Measurements from ENCODE around the gene OSBPL1A. TPM values are rescaled to one million over a fixed set of nuclear protein-coding genes. Genes with fewer than 3 reads are reported as not detected.

The OSBPL1A gene
- total and polyA plus RNA-seq, 5 experiments from 2014 or later, result 1.3 to 2.4 (median 1.7) TPM

- no peak for DNase-seq
- Mint-ChIP-seq H3K27ac (no peak overlapping the region), H3K4me3 (no peak overlapping the region), H3K4me1 (peaks cover 0 to 2% (median under 1%) of the 10 kb centered on the region in 4 donors), H3K27me3 (peaks cover 27 to 69% (median 55%) of the 10 kb centered on the region in 5 donors), H3K9me3 (peaks cover 0 to 18% (median 2%) of the 10 kb centered on the region in 9 donors), H3K36me3 (peaks cover 0 to 34% (median 10%) of the 10 kb centered on the region in 3 donors)
- no peak for ATAC-seq
- POLR2A ChIA-PET, result no interaction called here
Observed at GRCh38 chr18:24420551-24420950, 22.9 kb upstream of the OSBPL1A start.

- H3K27ac Mint-ChIP-seq, result no peak overlapping the region
- no peaks in the 10 kb centered on the region for H3K9me3 Mint-ChIP-seq
- peaks cover 0 to 3% (median 0%) of the 10 kb centered on the region in 4 donors for H3K4me1 Mint-ChIP-seq
- ATAC-seq (no peak), DNase-seq (no peak)
- peaks cover 0 to 12% (median 4%) of the 10 kb centered on the region in 3 donors for H3K36me3 Mint-ChIP-seq
- H3K27me3 Mint-ChIP-seq, result peaks cover 14 to 58% (median 39%) of the 10 kb centered on the region in 5 donors
- H3K4me3 Mint-ChIP-seq, result no peak overlapping the region
- POLR2A ChIA-PET, result no interaction called here
Observed at GRCh38 chr18:24417480-24417879, 19.9 kb upstream of the OSBPL1A start.

- Mint-ChIP-seq H3K36me3 (peaks cover 0 to 10% (median 2%) of the 10 kb centered on the region in 3 donors), H3K9me3 (no peaks in the 10 kb centered on the region), H3K27me3 (peaks cover 14 to 53% (median 30%) of the 10 kb centered on the region in 5 donors), H3K4me1 (peaks cover 0 to 3% (median 0%) of the 10 kb centered on the region in 4 donors), H3K4me3 (no peak overlapping the region), H3K27ac (no peak overlapping the region)
- POLR2A ChIA-PET, result no interaction called here
- DNase-seq (no peak), ATAC-seq (no peak)
Observed at GRCh38 chr18:24414349-24415003, 16.9 kb upstream of the OSBPL1A start.

- Mint-ChIP-seq H3K27ac (no peak overlapping the region), H3K36me3 (peaks cover 0 to 5% (median 2%) of the 10 kb centered on the region in 3 donors)
Observed at GRCh38 chr18:24413148-24413547, 15.5 kb upstream of the OSBPL1A start.

GRCh38 chr18:24408496-24408895 lies 10.9 kb upstream of the OSBPL1A start:
- no peaks in the 10 kb centered on the region for H3K4me1 Mint-ChIP-seq
- ATAC-seq (no peak), DNase-seq (no peak)
- H3K36me3 Mint-ChIP-seq, result peaks cover 0 to 11% (median 3%) of the 10 kb centered on the region in 3 donors
- POLR2A ChIA-PET, result no interaction called here
- H3K27ac Mint-ChIP-seq, result no peak overlapping the region
- peaks cover 0 to 3% (median 0%) of the 10 kb centered on the region in 9 donors for H3K9me3 Mint-ChIP-seq
- H3K27me3 Mint-ChIP-seq, result peaks cover 35 to 77% (median 57%) of the 10 kb centered on the region in 5 donors
- H3K4me3 Mint-ChIP-seq, result no peak overlapping the region

More at GRCh38 chr18:24413148-24413547, 15.5 kb upstream of the OSBPL1A start:
- POLR2A ChIA-PET, result interaction anchor here (1.1 kb wide), 1 partner anchor 14 kb away, joined by 5 read pairs; no protein-coding TSS in a partner anchor
- peaks cover 0 to 3% (median 0%) of the 10 kb centered on the region in 4 donors for H3K4me1 Mint-ChIP-seq
- DNase-seq (no peak), ATAC-seq (no peak)
- H3K9me3 Mint-ChIP-seq, result no peaks in the 10 kb centered on the region
- peaks cover 18 to 55% (median 35%) of the 10 kb centered on the region in 5 donors for H3K27me3 Mint-ChIP-seq
- H3K4me3 Mint-ChIP-seq, result no peak overlapping the region

- DNase-seq, result no peak
- peaks cover 0 to 6% (median 3%) of the 10 kb centered on the region in 3 donors for H3K36me3 Mint-ChIP-seq
- H3K4me3 Mint-ChIP-seq, result no peak overlapping the region
- H3K27me3 Mint-ChIP-seq, result peaks cover 43 to 63% (median 45%) of the 10 kb centered on the region in 5 donors
- no peak overlapping the region for H3K27ac Mint-ChIP-seq
- peaks cover 0 to 3% (median 0%) of the 10 kb centered on the region in 9 donors for H3K9me3 Mint-ChIP-seq
- no peak for ATAC-seq
- no peaks in the 10 kb centered on the region for H3K4me1 Mint-ChIP-seq
- POLR2A ChIA-PET, result no interaction called here
Observed at GRCh38 chr18:24404591-24404990, 7.0 kb upstream of the OSBPL1A start.

- DNase-seq (no peak), ATAC-seq (no peak)
- Mint-ChIP-seq H3K36me3 (peaks cover 0 to 6% (median 3%) of the 10 kb centered on the region in 3 donors), H3K4me1 (peaks cover 2 to 4% (median 2%) of the 10 kb centered on the region in 4 donors), H3K27me3 (peaks cover 31 to 47% (median 34%) of the 10 kb centered on the region in 5 donors), H3K27ac (no peak overlapping the region), H3K4me3 (no peak overlapping the region), H3K9me3 (peaks cover 0 to 3% (median 0%) of the 10 kb centered on the region in 9 donors)
- POLR2A ChIA-PET, result no interaction called here
Observed at GRCh38 chr18:24403076-24403475, 5.5 kb upstream of the OSBPL1A start.

- Mint-ChIP-seq H3K27me3 (peaks cover 24 to 40% (median 29%) of the 10 kb centered on the region in 5 donors), H3K4me3 (no peak overlapping the region)
Observed at GRCh38 chr18:24402209-24402785, 4.7 kb upstream of the OSBPL1A start.

GRCh38 chr18:24400587-24400986 lies 3.0 kb upstream of the OSBPL1A start:
- peaks cover 8 to 12% (median 10%) of the 10 kb centered on the region in 4 donors for H3K4me1 Mint-ChIP-seq
- no peak overlapping the region for H3K4me3 Mint-ChIP-seq
- no peak overlapping the region for H3K27ac Mint-ChIP-seq
- H3K36me3 Mint-ChIP-seq, result peaks cover 0 to 3% (median 0%) of the 10 kb centered on the region in 3 donors
- POLR2A ChIA-PET, result no interaction called here
- ATAC-seq (no peak), DNase-seq (no peak)
- H3K9me3 Mint-ChIP-seq, result peaks cover 0 to 2% (median 0%) of the 10 kb centered on the region in 9 donors
- H3K27me3 Mint-ChIP-seq, result peaks cover 12 to 28% (median 19%) of the 10 kb centered on the region in 5 donors

More at GRCh38 chr18:24402209-24402785, 4.7 kb upstream of the OSBPL1A start:
- POLR2A ChIA-PET, result no interaction called here
- H3K36me3 Mint-ChIP-seq, result peaks cover 0 to 6% (median 3%) of the 10 kb centered on the region in 3 donors
- DNase-seq, result no peak
- no peak for ATAC-seq
- H3K27ac Mint-ChIP-seq, result no peak overlapping the region
- H3K4me1 Mint-ChIP-seq, result peaks cover 4 to 7% (median 5%) of the 10 kb centered on the region in 4 donors
- H3K9me3 Mint-ChIP-seq, result peaks cover 0 to 3% (median 0%) of the 10 kb centered on the region in 9 donors

- Mint-ChIP-seq H3K27me3 (peaks cover 8 to 17% (median 14%) of the 10 kb centered on the region in 5 donors), H3K4me1 (peaks cover 8 to 19% (median 14%) of the 10 kb centered on the region in 4 donors), H3K27ac (no peak overlapping the region), H3K4me3 (peak overlapping the region in 9 of 10 donors; percentile 86 to 97 (median 89)), H3K36me3 (no peaks in the 10 kb centered on the region), H3K9me3 (no peaks in the 10 kb centered on the region)
- DNase-seq (no peak), ATAC-seq (no peak)
- POLR2A ChIA-PET, result no interaction called here
Observed at GRCh38 chr18:24398540-24398939, 916 bp upstream of the OSBPL1A start.

GRCh38 chr18:24397131-24397693 lies 412 bp downstream of the OSBPL1A start:
- DNase-seq, result peak in 2 of 10 donors; percentile 8 to 26
- POLR2A ChIA-PET, result no interaction called here
- Mint-ChIP-seq H3K4me3 (peak overlapping the region; percentile 74 to 91 (median 88)), H3K27me3 (peaks cover 0 to 10% (median 5%) of the 10 kb centered on the region in 5 donors), H3K36me3 (no peaks in the 10 kb centered on the region), H3K4me1 (peaks cover 8 to 19% (median 14%) of the 10 kb centered on the region in 4 donors), H3K27ac (peak overlapping the region in 7 of 10 donors; percentile 12 to 75 (median 61)), H3K9me3 (no peaks in the 10 kb centered on the region)
- peak; percentile 48 to 65 for ATAC-seq

- Mint-ChIP-seq H3K27ac (no peak overlapping the region), H3K36me3 (no peaks in the 10 kb centered on the region), H3K9me3 (no peaks in the 10 kb centered on the region), H3K4me1 (peaks cover 8 to 19% (median 14%) of the 10 kb centered on the region in 4 donors), H3K4me3 (peak overlapping the region in 4 of 10 donors; percentile 36 to 48 (median 37)), H3K27me3 (peaks cover 0 to 10% (median 0%) of the 10 kb centered on the region in 5 donors)
- POLR2A ChIA-PET, result no interaction called here
- DNase-seq (no peak), ATAC-seq (no peak)
Observed at GRCh38 chr18:24396082-24396633, 1.5 kb downstream of the OSBPL1A start.
